ENCODE results near the gene CNPY1. TPM values are rescaled to one million over a fixed set of nuclear protein-coding genes. Genes with fewer than 3 reads are reported as not detected.

Gene CNPY1
- total RNA-seq, 1 donor from 2014 or later = not detected

GRCh38 chr7:155558351-155558750, 12.0 kb upstream of the CNPY1 start:
- Histone ChIP-seq H3K4me3 (ENCODE audit: insufficient read depth, low read depth, low read length) (no peak overlapping the region), H3K36me3 (ENCODE audit: insufficient read depth, low read length) (no peaks in the 10 kb centered on the region), H3K9ac (ENCODE audit: low read length) (no peak overlapping the region), H3K79me2 (ENCODE audit: insufficient read depth, low read length) (no peaks in the 10 kb centered on the region), H3K27me3 (ENCODE audit: insufficient read depth, low read length) (no peaks in the 10 kb centered on the region), H3K4me2 (ENCODE audit: low read length) (no peak overlapping the region), H3K27ac (ENCODE audit: low read depth, low read length) (no peak overlapping the region), H2AFZ (ENCODE audit: low read depth, low read length) (no peak overlapping the region), H3K4me1 (ENCODE audit: insufficient read depth, low read length) (no peaks in the 10 kb centered on the region), H3K9me3 (ENCODE audit: insufficient read depth, low read depth, low read length) (no peaks in the 10 kb centered on the region), H4K20me1 (ENCODE audit: insufficient read depth, low read length) (no peaks in the 10 kb centered on the region)
- DNase-seq (ENCODE audit: low read depth) = no peak
- Mint-ChIP-seq H3K27ac (ENCODE audit: unreplicated experiment) (no peak overlapping the region), H3K27me3 (ENCODE audit: low read depth, unreplicated experiment) (peaks cover 49% of the 10 kb centered on the region), H3K4me3 (ENCODE audit: unreplicated experiment) (no peak overlapping the region), H3K36me3 (ENCODE audit: low read depth, unreplicated experiment) (no peaks in the 10 kb centered on the region), H3K9me3 (ENCODE audit: unreplicated experiment) (peaks cover 6% of the 10 kb centered on the region), H3K4me1 (ENCODE audit: low read depth, unreplicated experiment) (no peaks in the 10 kb centered on the region)
- no peak for FAIRE-seq
- TF ChIP-seq EZH2 (IDR thresholded peaks at IDR 0.05; ENCODE audit: insufficient read depth, low read length) = no peak
- TF ChIP-seq, protein P1, sequence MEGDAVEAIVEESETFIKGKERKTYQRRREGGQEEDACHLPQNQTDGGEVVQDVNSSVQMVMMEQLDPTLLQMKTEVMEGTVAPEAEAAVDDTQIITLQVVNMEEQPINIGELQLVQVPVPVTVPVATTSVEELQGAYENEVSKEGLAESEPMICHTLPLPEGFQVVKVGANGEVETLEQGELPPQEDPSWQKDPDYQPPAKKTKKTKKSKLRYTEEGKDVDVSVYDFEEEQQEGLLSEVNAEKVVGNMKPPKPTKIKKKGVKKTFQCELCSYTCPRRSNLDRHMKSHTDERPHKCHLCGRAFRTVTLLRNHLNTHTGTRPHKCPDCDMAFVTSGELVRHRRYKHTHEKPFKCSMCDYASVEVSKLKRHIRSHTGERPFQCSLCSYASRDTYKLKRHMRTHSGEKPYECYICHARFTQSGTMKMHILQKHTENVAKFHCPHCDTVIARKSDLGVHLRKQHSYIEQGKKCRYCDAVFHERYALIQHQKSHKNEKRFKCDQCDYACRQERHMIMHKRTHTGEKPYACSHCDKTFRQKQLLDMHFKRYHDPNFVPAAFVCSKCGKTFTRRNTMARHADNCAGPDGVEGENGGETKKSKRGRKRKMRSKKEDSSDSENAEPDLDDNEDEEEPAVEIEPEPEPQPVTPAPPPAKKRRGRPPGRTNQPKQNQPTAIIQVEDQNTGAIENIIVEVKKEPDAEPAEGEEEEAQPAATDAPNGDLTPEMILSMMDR (IDR thresholded peaks at IDR 0.05; ENCODE audit: insufficient read depth, low read depth, low read length) = no peak

- Histone ChIP-seq H3K9ac (ENCODE audit: low read length) (no peak overlapping the region), H3K4me2 (ENCODE audit: low read length) (no peak overlapping the region), H3K27ac (ENCODE audit: low read depth, low read length) (no peak overlapping the region), H2AFZ (ENCODE audit: low read depth, low read length) (no peak overlapping the region), H3K9me3 (ENCODE audit: insufficient read depth, low read depth, low read length) (no peaks in the 10 kb centered on the region), H4K20me1 (ENCODE audit: insufficient read depth, low read length) (no peaks in the 10 kb centered on the region), H3K36me3 (ENCODE audit: insufficient read depth, low read length) (no peaks in the 10 kb centered on the region), H3K79me2 (ENCODE audit: insufficient read depth, low read length) (no peaks in the 10 kb centered on the region), H3K4me1 (ENCODE audit: insufficient read depth, low read length) (no peaks in the 10 kb centered on the region), H3K27me3 (ENCODE audit: insufficient read depth, low read length) (no peaks in the 10 kb centered on the region), H3K4me3 (ENCODE audit: insufficient read depth, low read depth, low read length) (no peak overlapping the region)
- no peak overlapping the region for H3K4me3 Mint-ChIP-seq (ENCODE audit: unreplicated experiment)
- no peak for DNase-seq (ENCODE audit: low read depth)
- H3K4me1 Mint-ChIP-seq (ENCODE audit: low read depth, unreplicated experiment) = no peaks in the 10 kb centered on the region
- no peaks in the 10 kb centered on the region for H3K36me3 Mint-ChIP-seq (ENCODE audit: low read depth, unreplicated experiment)
- H3K27me3 Mint-ChIP-seq (ENCODE audit: low read depth, unreplicated experiment) = peaks cover 54% of the 10 kb centered on the region
- TF ChIP-seq, protein P1 (IDR thresholded peaks at IDR 0.05; ENCODE audit: insufficient read depth, low read depth, low read length) = no peak
- no peak for TF ChIP-seq EZH2 (IDR thresholded peaks at IDR 0.05; ENCODE audit: insufficient read depth, low read length)
- no peak for FAIRE-seq
- no peak overlapping the region for H3K27ac Mint-ChIP-seq (ENCODE audit: unreplicated experiment)
- peaks cover 6% of the 10 kb centered on the region for H3K9me3 Mint-ChIP-seq (ENCODE audit: unreplicated experiment)
These were observed 11.4 kb upstream of the CNPY1 start for GRCh38 chr7:155557778-155558177.

GRCh38 chr7:155556763-155557162, 10.4 kb upstream of the CNPY1 start:
- no peaks in the 10 kb centered on the region for H3K4me1 ChIP-seq (ENCODE audit: insufficient read depth, low read length)
- TF ChIP-seq EZH2 (IDR thresholded peaks at IDR 0.05; ENCODE audit: insufficient read depth, low read length) = no peak
- TF ChIP-seq, protein P1 (IDR thresholded peaks at IDR 0.05; ENCODE audit: insufficient read depth, low read depth, low read length) = no peak
- no peak overlapping the region for H3K4me2 ChIP-seq (ENCODE audit: low read length)
- no peaks in the 10 kb centered on the region for H3K36me3 ChIP-seq (ENCODE audit: insufficient read depth, low read length)
- Mint-ChIP-seq H3K27me3 (ENCODE audit: low read depth, unreplicated experiment) (peaks cover 64% of the 10 kb centered on the region), H3K4me1 (ENCODE audit: low read depth, unreplicated experiment) (no peaks in the 10 kb centered on the region), H3K4me3 (ENCODE audit: unreplicated experiment) (no peak overlapping the region), H3K9me3 (ENCODE audit: unreplicated experiment) (peaks cover 6% of the 10 kb centered on the region), H3K27ac (ENCODE audit: unreplicated experiment) (no peak overlapping the region), H3K36me3 (ENCODE audit: low read depth, unreplicated experiment) (no peaks in the 10 kb centered on the region)
- H3K9me3 ChIP-seq (ENCODE audit: insufficient read depth, low read depth, low read length) = no peaks in the 10 kb centered on the region
- H2AFZ ChIP-seq (ENCODE audit: low read depth, low read length) = no peak overlapping the region
- no peak overlapping the region for H3K27ac ChIP-seq (ENCODE audit: low read depth, low read length)
- no peak overlapping the region for H3K4me3 ChIP-seq (ENCODE audit: insufficient read depth, low read depth, low read length)
- H3K79me2 ChIP-seq (ENCODE audit: insufficient read depth, low read length) = no peaks in the 10 kb centered on the region
- FAIRE-seq (no peak), DNase-seq (ENCODE audit: low read depth) (no peak)
- no peaks in the 10 kb centered on the region for H4K20me1 ChIP-seq (ENCODE audit: insufficient read depth, low read length)
- no peak overlapping the region for H3K9ac ChIP-seq (ENCODE audit: low read length)
- no peaks in the 10 kb centered on the region for H3K27me3 ChIP-seq (ENCODE audit: insufficient read depth, low read length)
